Panc1 (cell line): ENCODE data around the gene PCDHB11. TPM values are rescaled to one million over a fixed set of nuclear protein-coding genes. Genes with fewer than 3 reads are reported as not detected.
"Not testable (repeated sequence)": the region's sequence is repeated elsewhere in the genome, so short reads cannot be mapped to it uniquely, and the experiment has no call there.

ENCODE experiments used
- ATAC-seq: fragments of 200-7000 bp; cut with Tn5 transposase; 2 replicates; pipeline ENCODE4 v1.9.1; 2020; ENCODE audit warnings: mild to moderate bottlenecking, moderate library complexity
- BruUV-seq: library from RNA; stranded (reverse); fragments of 400-500 nt; replicated peaks from 2 replicates; lab custom pipeline; 2021; lab: Mats Ljungman, UMichigan
- CTCF ChIA-PET: fragments of 300-600 bp; sonication (Branson Sonifier 250); formaldehyde crosslinking; loops from one replicate; lab custom pipeline; 2022; ENCODE audit warnings: antibody characterized with exemption; lab: Charles Lee
- POLR2A ChIA-PET: fragments of 300-600 bp; sonication (Branson Sonifier 250); formaldehyde crosslinking; loops from one replicate; lab custom pipeline; 2022; ENCODE audit warnings: antibody characterized with exemption; lab: Charles Lee
- DNase-seq: peaks from one replicate; pipeline ENCODE4 v3.0.0-alpha.2; 2010; ENCODE audit warnings: low read depth, low spot score
- H3K27ac ChIP-seq: 2 replicates; pipeline ENCODE4 v1.5.1; 2011; ENCODE audit warnings: mild to moderate bottlenecking, low read length, inconsistent platforms
- H3K27me3 ChIP-seq: fragments of 200-500 bp; sonication (Bioruptor generic); 2 replicates; pipeline ENCODE4 v1.6.0; 2014; ENCODE audit warnings: low read length, inconsistent platforms; ENCODE audit not compliant: control insufficient read depth, insufficient read depth
- H3K36me3 ChIP-seq: fragments of 200-500 bp; sonication (Bioruptor generic); 2 replicates; pipeline ENCODE4 v1.5.1; 2014; ENCODE audit warnings: inconsistent platforms, mild to moderate bottlenecking, low read length, moderate library complexity; ENCODE audit not compliant: control insufficient read depth, insufficient read depth
- H3K4me1 ChIP-seq: 2 replicates; pipeline ENCODE4 v1.5.1; 2011; ENCODE audit warnings: inconsistent platforms, mild to moderate bottlenecking, low read length, moderate library complexity; ENCODE audit not compliant: control insufficient read depth, insufficient read depth
- H3K4me3 ChIP-seq, 2 experiments: 2 replicates each; pipeline ENCODE4 v1.5.1; 2011 to 2012; ENCODE audit warnings: low read depth in 2 of 2, low read length in 2 of 2, mild to moderate bottlenecking in 2 of 2, inconsistent platforms in 1 of 2, moderate library complexity in 1 of 2
- H3K9me3 ChIP-seq: fragments of 200-500 bp; sonication (Bioruptor generic); 2 replicates; pipeline ENCODE4 v1.5.1; 2014; ENCODE audit warnings: low read depth, mild to moderate bottlenecking, inconsistent platforms, low read length, moderate library complexity; ENCODE audit not compliant: control insufficient read depth, insufficient read depth
- CTCF ChIP-seq: fragments of 450-650 bp; IDR thresholded peaks from 2 replicates; pipeline ENCODE4 v1.5.1; 2017; ENCODE audit warnings: mild to moderate bottlenecking
- POLR2AphosphoS5 ChIP-seq: IDR thresholded peaks from 2 replicates; pipeline ENCODE4 v1.6.1; 2012; ENCODE audit warnings: mild to moderate bottlenecking, low read depth, low read length, moderate library complexity
- REST ChIP-seq, 2 experiments: IDR thresholded peaks; 2 replicates each; pipeline ENCODE4 v1.6.1; 2011 to 2012; ENCODE audit warnings: low read depth in 2 of 2, control low read depth in 1 of 2, low read length in 1 of 2, mild to moderate bottlenecking in 1 of 2, moderate library complexity in 1 of 2; ENCODE audit not compliant: insufficient read depth in 1 of 2
- SIN3A ChIP-seq: IDR thresholded peaks from 2 replicates; pipeline ENCODE4 v1.6.1; 2012; ENCODE audit warnings: low read depth, mild to moderate bottlenecking, low read length, moderate library complexity, borderline replicate concordance; ENCODE audit not compliant: insufficient read depth
- in situ Hi-C: cut with HindIII; loops from 2 replicates; pipeline ENCODE4 v1.10.0; 2016; ENCODE audit warnings: low sequenced_read_pairs, low pct_unique_long_range_greater_than_20kb
- intact Hi-C: fragments of 100-400 bp; cut with micrococcal nuclease; formaldehyde crosslinking; loops from one replicate; pipeline ENCODE4 v1.10.0; 2022; ENCODE audit not compliant: unreplicated experiment
- total RNA-seq: library from RNA; stranded (reverse); gene quantifications from one replicate; pipeline ENCODE4 v1.2.1, GENCODE V29; 2021; ENCODE audit not compliant: unreplicated experiment

The PCDHB11 gene
- total RNA-seq, 1 experiment from 2014 or later, result 1.6 TPM

- peaks cover 16% of the 10 kb centered on the region; the same call in 1 of the 2 replicates for H3K9me3 ChIP-seq
- POLR2A ChIA-PET, result interaction anchor here (0.6 kb wide), 1 partner anchor 29 kb away, joined by 3 read pairs; no protein-coding TSS in a partner anchor
- DNase-seq (no peak), ATAC-seq (no peak)
- H3K27me3 ChIP-seq, result peaks cover 2% of the 10 kb centered on the region
- CTCF ChIA-PET, result interaction anchor here (0.5 to 0.9 kb wide), 3 partner anchors 99 to 354 kb away, joined by 3 read pairs; no protein-coding TSS in a partner anchor
- no peaks in the 10 kb centered on the region for H3K4me1 ChIP-seq
- H3K36me3 ChIP-seq, result no peaks in the 10 kb centered on the region
- no peak for TF ChIP-seq POLR2AphosphoS5
- no peak for TF ChIP-seq SIN3A
- no peak for TF ChIP-seq REST (IDR thresholded peaks at IDR 0.05; ENCODE audit: insufficient read depth in 1 of 2, low read depth in 2 of 2, low read length in 1 of 2)
- no peak for TF ChIP-seq CTCF
- H3K27ac ChIP-seq, result no peak overlapping the region
- no TSS peak for BruUV-seq
- in situ Hi-C loops, result loop anchor here (25.0 kb wide), 2 partner anchors 109 to 141 kb away; partner anchors contain the start of genes PCDHB2, PCDHGA1, PCDHGA2 and PCDHGA3
- intact Hi-C loops, result no loop called here
- H3K4me3 ChIP-seq, result no peak overlapping the region
Measured at GRCh38 chr5:141196363-141196762, 3.1 kb upstream of the PCDHB11 start.

GRCh38 chr5:141201126-141201525, 1.7 kb downstream of the PCDHB11 start:
- BruUV-seq, CTCF ChIA-PET, in situ Hi-C loops, H3K27me3 ChIP-seq, H3K36me3 ChIP-seq, H3K4me3 ChIP-seq, H3K4me1 ChIP-seq, intact Hi-C loops, POLR2A ChIA-PET, ATAC-seq, DNase-seq, H3K9me3 ChIP-seq, H3K27ac ChIP-seq: not testable (repeated sequence)

GRCh38 chr5:141201646-141202045, 2.2 kb downstream of the PCDHB11 start:
- CTCF ChIA-PET, H3K36me3 ChIP-seq, H3K27me3 ChIP-seq, H3K9me3 ChIP-seq, BruUV-seq, DNase-seq, H3K27ac ChIP-seq, intact Hi-C loops, H3K4me3 ChIP-seq, ATAC-seq, in situ Hi-C loops, H3K4me1 ChIP-seq, POLR2A ChIA-PET: not testable (repeated sequence)
